Measurements from ENCODE around the gene ZNF736. TPM values are rescaled to one million over a fixed set of nuclear protein-coding genes. Genes with fewer than 3 reads are reported as not detected.
"Not testable (repeated sequence)": the region's sequence is repeated elsewhere in the genome, so short reads cannot be mapped to it uniquely, and the experiment has no call there.

The ZNF736 gene
- total RNA-seq, 2 donors from 2014 or later = not detected

DNA sequence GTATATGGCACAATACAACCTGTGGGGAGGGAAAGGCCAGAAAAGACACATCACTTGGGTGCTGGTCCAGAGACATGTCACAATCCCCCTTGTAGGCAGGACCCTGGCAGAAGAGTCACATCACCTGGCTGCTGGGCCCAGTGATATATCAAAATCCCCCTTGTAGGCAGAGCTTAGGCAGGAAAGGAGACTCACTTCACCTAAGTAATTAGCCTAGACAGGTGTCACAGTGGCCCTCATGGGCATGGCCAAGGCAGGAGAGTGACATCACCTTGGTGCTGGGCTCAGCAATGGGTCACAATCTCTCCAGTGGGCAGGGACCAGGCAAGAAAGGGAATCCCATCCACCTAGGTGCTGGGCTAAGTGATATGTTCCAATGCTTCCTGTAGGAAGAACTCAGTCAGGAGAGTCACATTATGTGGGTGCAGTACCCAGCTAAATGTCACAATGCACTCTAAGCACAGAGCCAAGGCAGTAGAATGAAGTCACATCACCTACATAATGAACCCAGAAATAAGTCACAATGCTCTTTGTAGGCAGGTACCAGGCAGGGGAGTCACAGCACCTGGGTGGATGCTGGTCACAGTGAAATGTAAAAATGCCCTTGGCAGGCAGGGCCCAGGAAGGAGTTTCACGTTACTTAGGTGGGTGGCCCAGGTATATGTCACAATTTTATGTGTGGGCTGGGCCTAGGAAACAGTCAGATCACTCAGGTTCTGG, 18.9 kb upstream of the ZNF736 start:
- Histone ChIP-seq H3K4me3 (ENCODE audit: low read length) (no peak overlapping the region), H3K4me1 (ENCODE audit: control insufficient read depth, insufficient read depth, low read length) (no peaks in the 10 kb centered on the region), H3K27me3 (ENCODE audit: control insufficient read depth, insufficient read depth, low read length, poor library complexity, severe bottlenecking) (no peaks in the 10 kb centered on the region), H3K9me3 (ENCODE audit: control insufficient read depth, low read length) (peaks cover 71% of the 10 kb centered on the region), H3K27ac (ENCODE audit: low read depth, low read length) (no peak overlapping the region), H3K36me3 (ENCODE audit: control insufficient read depth, insufficient read depth, low read length) (no peaks in the 10 kb centered on the region), H3K9ac (ENCODE audit: extremely low read depth, low read length, poor library complexity, severe bottlenecking) (no peak overlapping the region)
- Mint-ChIP-seq H3K4me3 (no peak overlapping the region), H3K36me3 (ENCODE audit: low read depth) (no peaks in the 10 kb centered on the region), H3K27ac (no peak overlapping the region), H3K4me1 (no peaks in the 10 kb centered on the region), H3K9me3 (peaks cover 96% of the 10 kb centered on the region), H3K27me3 (ENCODE audit: insufficient read depth) (no peaks in the 10 kb centered on the region)
- 33% methylated on average over 1 of the region's 1 CpG; no CpG with 5 or more reads in 1 of the 2 experiments for WGBS, 2 experiments (ENCODE audit: insufficient coverage in 1 of 2, insufficient read length in 1 of 2)
- TF ChIP-seq, protein P1, sequence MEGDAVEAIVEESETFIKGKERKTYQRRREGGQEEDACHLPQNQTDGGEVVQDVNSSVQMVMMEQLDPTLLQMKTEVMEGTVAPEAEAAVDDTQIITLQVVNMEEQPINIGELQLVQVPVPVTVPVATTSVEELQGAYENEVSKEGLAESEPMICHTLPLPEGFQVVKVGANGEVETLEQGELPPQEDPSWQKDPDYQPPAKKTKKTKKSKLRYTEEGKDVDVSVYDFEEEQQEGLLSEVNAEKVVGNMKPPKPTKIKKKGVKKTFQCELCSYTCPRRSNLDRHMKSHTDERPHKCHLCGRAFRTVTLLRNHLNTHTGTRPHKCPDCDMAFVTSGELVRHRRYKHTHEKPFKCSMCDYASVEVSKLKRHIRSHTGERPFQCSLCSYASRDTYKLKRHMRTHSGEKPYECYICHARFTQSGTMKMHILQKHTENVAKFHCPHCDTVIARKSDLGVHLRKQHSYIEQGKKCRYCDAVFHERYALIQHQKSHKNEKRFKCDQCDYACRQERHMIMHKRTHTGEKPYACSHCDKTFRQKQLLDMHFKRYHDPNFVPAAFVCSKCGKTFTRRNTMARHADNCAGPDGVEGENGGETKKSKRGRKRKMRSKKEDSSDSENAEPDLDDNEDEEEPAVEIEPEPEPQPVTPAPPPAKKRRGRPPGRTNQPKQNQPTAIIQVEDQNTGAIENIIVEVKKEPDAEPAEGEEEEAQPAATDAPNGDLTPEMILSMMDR (conservative IDR thresholded peaks at IDR 0.05) = no peak
- DNase-seq = no peak

DNA sequence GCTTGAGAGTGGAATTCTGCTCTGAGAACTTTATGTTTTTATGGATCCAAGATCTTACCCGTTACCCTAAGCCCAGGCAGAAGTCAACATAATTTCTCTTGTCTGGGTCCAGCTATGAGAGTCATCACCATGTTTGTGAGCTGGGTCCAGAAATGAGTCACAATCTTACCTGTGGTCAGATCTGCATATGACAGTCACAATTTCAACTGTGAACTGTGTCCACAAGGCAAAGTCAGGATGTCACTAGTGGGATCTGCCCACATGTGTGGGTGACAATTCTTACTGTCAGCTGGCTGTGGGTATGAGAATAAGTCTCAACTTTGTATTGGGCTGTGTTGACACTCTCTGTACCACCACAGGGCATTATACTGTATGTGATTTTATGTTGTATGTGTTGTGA, 16.3 kb upstream of the ZNF736 start:
- H3K4me1 ChIP-seq (ENCODE audit: control insufficient read depth, insufficient read depth, low read length); H3K27ac ChIP-seq (ENCODE audit: low read depth, low read length); H3K36me3 Mint-ChIP-seq (ENCODE audit: low read depth); H3K36me3 ChIP-seq (ENCODE audit: control insufficient read depth, insufficient read depth, low read length); H3K9ac ChIP-seq (ENCODE audit: extremely low read depth, low read length, poor library complexity, severe bottlenecking); H3K27me3 ChIP-seq (ENCODE audit: control insufficient read depth, insufficient read depth, low read length, poor library complexity, severe bottlenecking); H3K4me3 ChIP-seq (ENCODE audit: low read length); H3K27me3 Mint-ChIP-seq (ENCODE audit: insufficient read depth); H3K27ac Mint-ChIP-seq; H3K4me1 Mint-ChIP-seq; DNase-seq; H3K4me3 Mint-ChIP-seq: not testable (repeated sequence)
- H3K9me3 Mint-ChIP-seq = peaks cover 98% of the 10 kb centered on the region
- peaks cover 65% of the 10 kb centered on the region for H3K9me3 ChIP-seq (ENCODE audit: control insufficient read depth, low read length)
- 67 to 75% methylated on average over 1 of the region's 1 CpG for whole genome bisulfite sequencing, 2 experiments (ENCODE audit: insufficient coverage in 1 of 2, insufficient read length in 1 of 2)

DNA sequence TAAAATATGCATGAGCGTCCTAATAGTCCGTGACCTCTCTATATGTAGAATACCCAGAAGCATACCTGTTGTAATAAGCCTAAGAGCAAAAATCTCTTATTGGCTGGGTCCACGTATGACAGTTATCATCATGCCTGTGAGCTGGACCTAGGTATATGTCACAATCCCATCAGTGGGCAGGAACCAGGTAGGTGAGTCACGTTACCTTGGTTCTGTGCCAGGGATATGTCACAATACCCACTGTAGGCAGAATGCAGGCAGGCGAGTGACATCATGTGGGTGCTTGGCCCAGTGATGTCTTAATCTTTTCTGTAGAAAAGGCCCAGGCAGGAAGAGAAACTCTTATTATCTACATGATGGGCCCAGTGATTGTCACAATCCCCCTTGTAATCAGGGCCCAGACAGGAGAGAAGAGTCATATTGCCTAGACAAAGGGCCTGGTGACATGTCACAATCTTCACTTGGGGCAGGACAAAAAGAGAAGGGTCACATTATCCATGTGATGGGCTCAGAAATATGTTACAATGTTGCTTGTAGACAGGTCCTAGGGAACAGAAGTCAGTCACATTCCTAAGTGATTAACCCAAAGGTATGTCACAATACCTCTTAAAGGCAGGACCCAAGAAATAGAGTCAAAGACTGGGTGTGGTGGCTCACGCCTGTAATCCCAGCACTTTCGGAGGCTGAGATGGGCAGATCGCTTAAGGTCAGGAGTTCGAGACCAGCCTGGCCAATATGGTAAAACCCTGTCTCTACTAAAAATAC, 12.9 kb upstream of the ZNF736 start:
- no peaks in the 10 kb centered on the region for H3K36me3 Mint-ChIP-seq (ENCODE audit: low read depth)
- TF ChIP-seq, protein P1 (conservative IDR thresholded peaks at IDR 0.05) = no peak
- Histone ChIP-seq H3K4me3 (ENCODE audit: low read length) (no peak overlapping the region), H3K27ac (ENCODE audit: low read depth, low read length) (no peak overlapping the region), H3K9ac (ENCODE audit: extremely low read depth, low read length, poor library complexity, severe bottlenecking) (no peak overlapping the region), H3K36me3 (ENCODE audit: control insufficient read depth, insufficient read depth, low read length) (no peaks in the 10 kb centered on the region), H3K4me1 (ENCODE audit: control insufficient read depth, insufficient read depth, low read length) (no peaks in the 10 kb centered on the region), H3K9me3 (ENCODE audit: control insufficient read depth, low read length) (peaks cover 49% of the 10 kb centered on the region), H3K27me3 (ENCODE audit: control insufficient read depth, insufficient read depth, low read length, poor library complexity, severe bottlenecking) (no peaks in the 10 kb centered on the region)
- no peak overlapping the region for H3K27ac Mint-ChIP-seq
- no peak overlapping the region for H3K4me3 Mint-ChIP-seq
- H3K9me3 Mint-ChIP-seq = peaks cover 94% of the 10 kb centered on the region
- 76 to 79% methylated on average over 5 to 9 of the region's 9 CpGs for WGBS, 2 experiments (ENCODE audit: insufficient coverage in 1 of 2, insufficient read length in 1 of 2)
- no peak for DNase-seq
- H3K27me3 Mint-ChIP-seq (ENCODE audit: insufficient read depth) = no peaks in the 10 kb centered on the region
- no peaks in the 10 kb centered on the region for H3K4me1 Mint-ChIP-seq

All from endodermal cell (in vitro differentiated cells).